GM19438 (cell line): ENCODE data around the gene RPS15.

ENCODE experiments used
- ATAC-seq: cut with Tn5 transposase; IDR thresholded peaks from one replicate; pipeline ENCODE4 v1.9.1; 2021; ENCODE audit warnings: low read depth; ENCODE audit not compliant: unreplicated experiment

Gene RPS15

DNA sequence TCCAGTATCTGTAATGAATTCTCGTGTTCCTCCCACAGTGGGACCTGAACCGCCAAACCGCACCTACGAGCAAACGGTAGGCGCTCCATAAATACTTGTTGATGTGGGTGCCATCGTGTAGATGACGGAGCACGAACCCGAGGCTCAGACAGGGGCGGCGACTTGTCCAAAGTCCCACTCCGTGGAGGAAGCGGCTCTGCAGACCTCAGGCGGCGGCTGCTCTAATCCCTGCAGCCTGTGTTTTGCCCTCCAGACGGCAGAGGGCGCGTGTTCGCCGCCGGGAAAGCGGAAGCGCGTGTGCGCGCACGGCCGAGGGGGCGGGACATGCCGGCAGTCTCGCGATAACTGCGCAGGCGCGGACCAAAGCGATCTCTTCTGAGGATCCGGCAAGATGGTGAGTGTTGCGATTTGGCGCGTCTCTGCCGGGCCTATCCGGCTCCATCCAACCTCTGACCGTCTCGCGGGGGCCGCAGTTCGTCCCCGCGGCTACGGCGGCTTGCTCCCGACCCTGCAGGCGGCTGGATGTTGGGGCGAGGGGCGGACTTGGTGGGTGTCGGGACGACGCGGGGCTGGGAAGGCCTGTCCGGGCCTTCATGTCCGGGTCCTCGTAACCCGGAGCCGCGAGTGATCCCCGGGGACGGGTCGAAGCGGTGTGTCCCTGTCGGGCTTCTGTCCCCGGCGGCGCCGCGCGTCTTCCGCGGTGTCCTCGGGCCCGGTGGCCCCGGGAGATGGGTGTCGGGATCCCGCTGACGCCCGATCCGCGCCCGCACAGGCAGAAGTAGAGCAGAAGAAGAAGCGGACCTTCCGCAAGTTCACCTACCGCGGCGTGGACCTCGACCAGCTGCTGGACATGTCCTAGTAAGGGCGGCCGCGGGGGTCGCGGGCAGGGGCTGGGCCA, at the start of gene RPS15:
Gene RPS15 (plus strand): TSS at position 362 of the 898 bp plus-strand sequence. CDS start 30 bp downstream, at position 392.
- no peak for ATAC-seq

DNA sequence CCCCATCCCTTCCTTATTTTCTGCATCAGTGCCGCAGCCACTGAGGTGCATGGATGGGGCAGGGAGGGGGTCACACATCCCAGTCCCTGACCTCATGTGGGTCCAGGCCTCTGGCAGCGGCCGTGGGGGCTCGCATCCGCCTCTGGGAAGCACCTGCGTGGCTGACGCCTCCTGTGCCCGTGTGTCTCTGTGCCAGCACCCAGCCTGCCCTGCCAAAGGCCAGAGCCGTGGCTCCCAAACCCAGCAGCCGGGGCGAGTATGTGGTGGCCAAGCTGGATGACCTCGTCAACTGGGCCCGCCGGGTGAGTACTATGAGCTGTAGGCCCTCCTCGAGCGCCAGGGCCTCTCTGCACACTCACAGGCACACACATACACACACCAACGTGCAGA, 49.6 kb upstream of the RPS15 start:
- no peak for ATAC-seq

DNA sequence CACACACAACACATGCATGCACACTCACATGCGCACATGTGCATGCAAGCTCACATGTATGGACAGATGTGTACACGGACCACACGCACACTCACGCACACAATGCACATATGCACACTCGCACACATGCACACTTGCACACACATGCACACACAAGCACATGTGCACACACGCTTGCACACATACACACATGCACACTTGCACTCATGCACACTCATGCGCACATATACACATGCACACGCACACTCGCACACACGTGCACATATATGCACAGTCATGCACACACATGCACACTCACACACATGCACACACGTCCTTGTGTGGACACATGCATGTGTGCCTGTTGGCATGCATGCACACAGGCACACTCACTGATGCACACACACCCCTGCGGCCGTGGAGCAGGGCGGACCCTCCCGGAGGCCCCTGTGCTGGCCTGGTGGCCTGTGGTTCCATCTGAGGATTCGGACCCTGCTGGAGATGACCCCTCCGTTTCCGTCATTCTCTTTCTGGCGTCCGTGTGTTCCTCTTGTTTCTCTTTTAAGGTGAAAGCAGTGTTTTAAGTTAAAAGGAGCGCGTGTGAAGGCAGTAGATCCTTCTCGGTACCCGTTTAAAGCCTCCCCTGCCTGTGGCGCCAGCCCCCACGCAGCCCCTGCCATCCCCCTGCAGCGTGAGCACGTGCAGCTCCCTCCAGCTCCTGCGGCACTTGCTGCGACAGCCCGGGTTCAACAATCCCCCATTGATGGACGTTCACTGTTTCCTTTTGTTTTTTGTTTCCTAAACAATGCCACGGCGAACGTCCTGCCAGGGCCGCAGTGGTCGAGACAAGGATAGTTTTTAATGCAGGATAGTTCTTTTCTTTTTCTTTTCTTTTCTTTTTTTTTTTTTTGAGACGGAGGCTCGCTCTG, 48.9 kb upstream of the RPS15 start:
- ATAC-seq, result no peak

DNA sequence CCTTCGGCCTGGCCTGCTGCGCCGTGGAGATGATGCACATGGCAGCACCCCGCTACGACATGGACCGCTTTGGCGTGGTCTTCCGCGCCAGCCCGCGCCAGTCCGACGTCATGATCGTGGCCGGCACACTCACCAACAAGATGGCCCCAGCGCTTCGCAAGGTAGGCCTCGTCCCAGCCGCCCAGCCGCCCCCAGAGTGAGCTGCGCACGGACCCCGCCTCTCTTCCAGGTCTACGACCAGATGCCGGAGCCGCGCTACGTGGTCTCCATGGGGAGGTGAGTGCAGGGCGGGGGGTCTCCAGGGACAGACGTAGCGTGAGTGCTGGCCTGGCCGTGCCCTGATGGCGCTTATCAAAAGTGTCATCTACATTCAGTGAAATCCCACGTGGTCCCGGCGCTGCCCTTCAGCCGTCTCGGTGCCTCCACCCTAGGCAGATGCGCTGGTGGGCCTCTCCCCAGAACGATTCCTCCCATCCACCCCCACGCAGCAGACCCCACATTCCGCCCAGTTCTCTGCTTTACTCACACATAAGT, 47.2 kb upstream of the RPS15 start:
- ATAC-seq, result no peak

DNA sequence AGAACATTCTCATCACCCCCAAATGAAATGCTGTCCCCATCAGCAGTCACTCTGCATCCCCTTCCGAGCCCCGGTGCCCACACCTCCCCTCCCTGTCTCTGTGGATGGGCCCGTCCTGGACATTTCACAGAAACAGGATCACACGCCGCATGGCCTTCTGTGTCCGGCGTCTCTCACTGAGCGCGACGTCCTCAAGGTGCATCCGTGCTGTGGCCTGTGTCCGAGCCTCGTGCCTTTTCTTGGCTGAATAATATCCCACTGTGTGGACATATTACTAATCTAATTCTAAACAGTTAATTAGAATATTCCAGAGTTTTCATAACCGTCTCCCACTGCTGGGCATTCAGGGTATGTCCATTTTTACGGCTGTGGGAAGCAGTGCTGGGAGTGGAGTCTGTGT, 45.8 kb upstream of the RPS15 start:
- no peak for ATAC-seq

DNA sequence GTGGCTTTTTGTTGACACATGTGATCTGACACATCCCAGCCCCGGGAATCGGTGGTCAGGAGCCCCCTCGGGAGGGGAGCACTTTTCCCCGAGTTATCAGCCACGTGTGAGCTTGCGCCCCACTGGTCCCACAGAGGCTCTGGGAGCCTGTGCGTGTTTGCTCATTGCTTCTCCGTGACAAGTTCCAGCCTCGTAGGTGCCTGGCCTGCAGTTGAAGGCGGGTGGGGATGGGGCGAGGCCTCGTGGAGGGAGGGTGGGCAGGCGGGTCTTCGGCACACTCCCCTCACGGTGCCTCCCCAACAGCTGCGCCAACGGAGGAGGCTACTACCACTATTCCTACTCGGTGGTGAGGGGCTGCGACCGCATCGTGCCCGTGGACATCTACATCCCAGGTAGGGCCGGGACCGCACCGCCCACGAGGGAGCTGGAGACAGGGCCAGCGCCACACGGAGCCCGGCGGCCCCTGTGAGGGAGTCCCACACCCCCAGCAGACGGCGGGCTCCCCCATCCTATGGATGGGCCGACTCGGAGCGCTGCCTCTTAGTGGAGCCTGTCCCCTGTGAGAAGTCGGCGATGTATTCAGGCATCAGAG, 45.2 kb upstream of the RPS15 start:
- no peak for ATAC-seq

DNA sequence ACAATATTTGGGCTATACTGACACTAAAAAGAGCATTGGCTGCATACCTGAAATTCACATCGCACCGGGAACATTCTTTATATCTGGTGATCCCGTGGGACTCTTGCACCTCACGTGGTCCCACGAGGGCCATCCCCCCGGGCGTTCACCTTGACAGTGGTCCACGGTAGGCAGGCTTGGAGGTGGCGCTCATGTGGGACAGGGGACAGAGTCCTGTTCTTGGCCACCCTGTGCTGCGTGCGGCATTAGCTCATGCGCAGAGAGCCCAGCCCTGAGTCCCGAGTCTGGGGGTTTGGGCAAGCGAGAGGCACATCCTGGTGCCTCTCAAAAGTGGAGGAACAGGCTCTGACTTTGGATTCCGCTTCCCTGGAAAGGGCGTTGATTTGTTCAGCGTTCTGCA, 44.4 kb upstream of the RPS15 start:
- no peak for ATAC-seq

DNA sequence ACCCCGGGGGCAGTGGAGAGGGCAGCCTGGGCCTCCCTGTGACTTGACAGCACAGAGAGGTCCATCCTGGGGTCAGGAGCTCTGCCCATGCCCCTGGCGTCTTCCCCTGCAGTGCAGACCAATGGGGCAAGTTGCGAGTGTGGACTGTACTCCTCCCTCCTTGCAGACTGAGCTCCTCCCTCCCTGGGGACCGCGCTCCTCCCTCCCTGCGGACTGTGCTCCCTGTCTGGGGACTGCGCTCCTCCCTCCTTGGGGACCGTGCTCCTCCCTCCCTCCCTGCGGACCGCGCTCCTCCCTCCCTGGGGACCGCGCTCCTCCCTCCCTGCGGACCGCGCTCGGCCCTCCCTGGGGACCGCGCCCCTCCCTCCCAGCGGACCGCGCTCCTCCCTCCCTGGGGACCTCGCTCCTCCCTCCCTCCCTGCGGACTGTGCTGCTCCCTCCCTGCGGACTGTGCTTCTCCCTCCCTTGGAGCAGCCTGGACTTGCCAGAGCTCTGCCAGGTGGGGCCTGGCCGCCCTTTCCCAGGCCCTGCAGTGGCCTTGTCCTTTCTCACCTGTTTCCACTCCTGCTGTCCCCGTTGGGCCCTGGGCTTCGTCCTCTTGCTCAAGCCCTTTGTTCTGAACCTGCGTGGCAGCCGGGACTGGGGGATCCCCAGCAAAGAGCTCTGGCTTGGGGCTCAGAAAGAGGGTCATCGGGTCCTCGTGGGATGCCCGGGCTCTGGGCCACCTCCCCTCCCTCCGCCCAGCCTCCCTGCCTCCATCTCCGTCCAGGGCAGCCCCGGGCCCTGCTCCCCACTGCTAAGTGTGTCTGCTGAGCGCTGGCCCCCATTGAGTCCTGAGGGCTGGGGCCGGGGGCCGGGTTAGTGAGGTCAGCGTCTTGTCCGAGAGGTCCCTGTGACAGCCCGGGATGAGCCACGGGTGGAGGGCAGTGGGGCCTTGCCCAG, 43.7 kb upstream of the RPS15 start:
- ATAC-seq, result no peak

DNA sequence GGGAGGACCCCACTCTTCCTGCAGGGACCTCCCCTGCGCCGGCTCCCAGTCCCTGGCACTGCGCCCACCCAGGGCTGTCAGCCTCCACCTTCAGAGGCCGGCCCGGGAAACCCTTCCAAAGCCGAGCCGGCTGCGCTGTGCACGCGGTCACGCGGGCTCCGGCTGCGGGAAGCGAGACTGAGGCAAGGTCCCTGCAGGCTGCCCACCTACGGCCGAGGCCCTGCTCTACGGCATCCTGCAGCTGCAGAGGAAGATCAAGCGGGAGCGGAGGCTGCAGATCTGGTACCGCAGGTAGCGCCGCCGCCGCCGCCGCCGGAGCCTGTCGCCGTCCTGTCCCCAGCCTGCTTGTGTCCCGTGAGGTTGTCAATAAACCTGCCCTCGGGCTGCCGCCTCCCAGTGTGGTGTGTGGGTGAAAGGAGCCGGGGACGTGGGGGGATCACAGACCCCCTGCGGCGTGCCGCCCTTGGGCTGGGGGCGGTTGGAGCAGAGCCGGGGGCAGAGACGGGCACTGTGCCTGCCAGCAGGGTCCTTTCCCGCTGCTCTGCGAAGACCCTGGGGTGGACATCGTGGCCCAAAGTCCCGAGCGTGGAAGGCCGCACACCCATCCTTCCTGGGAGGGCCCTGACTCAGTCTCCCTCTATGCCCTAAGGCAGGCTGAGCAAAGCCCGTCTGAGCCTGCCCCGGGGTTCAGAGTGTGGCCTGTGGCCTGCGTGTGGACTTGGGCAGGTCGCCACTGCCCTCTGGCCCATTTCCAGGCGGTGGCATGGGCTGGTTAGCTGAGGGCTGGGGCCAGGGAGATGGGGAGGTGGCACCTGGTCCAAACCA, 42.8 kb upstream of the RPS15 start:
- ATAC-seq, result no peak

DNA sequence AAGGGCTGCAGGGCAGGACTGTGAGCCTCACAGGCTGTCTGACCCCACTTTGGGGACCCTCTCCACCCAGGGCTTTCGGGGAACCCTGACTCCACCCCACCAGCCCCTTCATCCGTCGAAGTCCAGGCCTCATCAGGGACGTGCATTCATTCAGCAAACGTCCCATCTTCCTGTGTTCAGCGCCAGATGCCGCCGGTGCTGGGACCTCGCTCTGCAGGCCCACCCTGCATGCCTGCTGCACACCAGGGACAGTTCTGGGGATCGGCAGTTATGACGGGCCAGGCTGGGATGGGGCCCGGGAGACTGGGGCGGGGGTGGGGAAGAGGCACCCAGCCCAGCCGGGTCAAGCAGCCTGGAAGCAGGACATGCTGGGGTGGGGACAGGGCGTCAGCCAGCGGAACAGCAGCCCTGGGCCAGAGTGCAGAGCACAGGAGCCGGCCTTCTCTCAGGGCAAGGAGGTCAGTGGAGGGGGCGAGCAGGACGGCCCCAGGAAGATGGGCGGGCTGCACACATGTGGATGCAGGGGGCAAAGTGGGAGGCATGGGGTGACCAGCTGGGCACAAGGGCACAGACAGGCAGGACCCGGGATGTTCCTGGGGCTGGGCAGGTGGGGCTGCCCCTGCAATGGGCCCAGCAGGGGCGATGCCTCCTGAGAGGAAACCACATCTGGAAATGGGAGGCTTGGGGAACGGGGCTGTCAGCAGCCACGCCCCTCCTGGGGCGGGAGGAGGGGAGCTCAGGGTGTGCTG, 42.0 kb upstream of the RPS15 start:
- ATAC-seq, result no peak

DNA sequence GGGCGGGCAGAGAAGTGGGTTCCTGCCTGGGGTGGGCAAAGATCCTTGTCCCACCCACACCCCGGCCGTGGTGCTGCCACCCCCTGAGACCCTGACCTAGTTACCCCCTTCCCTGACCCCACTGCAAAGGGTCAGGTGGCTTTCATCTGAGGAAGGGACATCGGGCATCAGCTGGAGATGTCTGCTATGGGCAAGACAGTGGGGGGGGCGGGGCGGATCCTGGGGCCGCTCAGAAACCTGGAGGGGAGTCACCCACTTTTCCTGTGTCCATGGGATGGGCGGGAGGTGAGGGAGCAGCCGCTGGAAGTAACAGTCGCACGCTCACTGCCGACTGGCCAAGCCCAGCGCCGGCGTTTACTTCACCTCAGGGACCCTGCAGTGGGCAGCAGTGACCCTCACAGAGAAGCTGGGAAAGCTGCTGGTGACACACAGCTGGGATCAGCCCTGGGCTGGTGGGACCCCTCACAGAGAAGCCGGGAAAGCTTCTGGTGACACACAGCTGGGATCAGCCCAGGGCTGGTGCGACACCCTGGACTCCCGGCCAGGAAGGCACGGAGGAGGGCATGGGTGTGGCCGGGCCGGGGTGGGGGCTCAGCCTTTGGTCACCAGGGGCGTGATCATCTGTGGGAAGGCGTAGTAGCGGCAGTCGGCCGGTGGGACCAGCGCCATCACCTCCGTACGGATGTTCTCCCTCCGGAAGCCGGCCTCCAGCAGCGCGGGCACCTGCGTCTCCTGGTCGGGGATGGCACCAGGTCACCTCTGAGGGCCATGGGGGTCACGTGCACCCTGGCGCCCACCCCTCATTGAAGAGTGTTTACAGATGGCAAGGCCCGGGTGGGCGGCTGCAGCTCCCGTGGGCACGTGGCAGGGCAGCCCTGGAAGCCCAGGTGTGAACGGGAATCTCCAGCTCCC, 41.2 kb upstream of the RPS15 start:
- ATAC-seq, result no peak

DNA sequence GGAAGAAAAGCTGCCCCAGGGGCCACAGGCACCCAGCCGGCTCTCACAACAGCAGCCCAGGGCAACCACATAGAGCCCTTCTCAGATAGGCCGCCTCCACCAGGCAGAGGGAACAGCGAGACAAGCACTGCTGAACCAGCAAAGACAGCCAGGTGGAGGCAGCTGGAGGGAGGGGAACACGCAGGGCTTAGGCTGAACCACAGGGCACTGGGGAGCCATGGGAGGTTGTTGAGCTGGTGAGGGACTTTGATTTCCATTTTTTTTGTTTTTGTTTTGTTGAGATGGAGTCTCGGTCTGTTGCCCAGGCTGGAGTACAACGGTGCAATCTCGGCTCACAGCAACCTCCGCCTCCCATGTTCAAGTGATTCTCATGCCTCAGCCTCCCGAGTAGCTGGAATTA, 40.4 kb upstream of the RPS15 start:
- no peak for ATAC-seq

DNA sequence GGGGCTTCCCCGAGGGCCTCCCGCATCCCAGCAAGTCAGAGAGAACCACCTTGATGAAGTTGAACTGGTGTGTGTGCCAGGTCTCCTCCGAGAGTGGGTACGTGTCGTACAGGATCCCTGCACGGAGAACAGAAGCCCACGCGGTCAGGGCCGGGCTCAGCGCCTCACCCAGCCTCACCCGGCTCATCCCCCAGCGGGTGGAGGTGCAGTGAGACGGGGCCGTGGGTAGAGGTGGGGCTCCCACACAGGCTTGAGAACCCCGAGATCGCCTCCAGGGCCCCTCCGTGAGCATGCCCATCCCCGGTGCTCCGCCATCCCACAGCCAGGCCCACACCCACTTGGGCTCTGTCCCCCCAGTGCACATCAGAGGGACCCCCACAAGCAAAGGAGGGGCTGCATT, 39.1 kb upstream of the RPS15 start:
- ATAC-seq, result no peak

DNA sequence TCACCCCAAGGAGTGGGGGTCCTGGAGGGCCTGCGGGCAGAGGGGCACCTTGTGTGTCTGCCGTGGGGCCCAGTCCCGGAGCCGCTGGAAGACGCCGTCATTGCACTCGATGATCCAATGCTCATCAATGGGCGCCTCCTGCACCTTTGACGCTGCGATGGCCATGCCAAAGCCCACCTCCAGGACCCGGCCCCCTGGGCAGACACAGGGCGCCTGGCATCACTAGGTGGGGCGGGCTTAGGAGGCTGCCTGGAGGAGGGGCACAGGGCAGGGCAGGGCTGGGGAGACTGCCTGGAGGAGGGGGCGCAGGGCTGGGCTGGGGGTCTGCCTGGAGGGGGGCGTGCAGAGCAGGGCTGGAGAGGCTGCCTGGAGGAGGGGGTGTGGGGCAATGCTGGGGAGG, 38.5 kb upstream of the RPS15 start:
- no peak for ATAC-seq

DNA sequence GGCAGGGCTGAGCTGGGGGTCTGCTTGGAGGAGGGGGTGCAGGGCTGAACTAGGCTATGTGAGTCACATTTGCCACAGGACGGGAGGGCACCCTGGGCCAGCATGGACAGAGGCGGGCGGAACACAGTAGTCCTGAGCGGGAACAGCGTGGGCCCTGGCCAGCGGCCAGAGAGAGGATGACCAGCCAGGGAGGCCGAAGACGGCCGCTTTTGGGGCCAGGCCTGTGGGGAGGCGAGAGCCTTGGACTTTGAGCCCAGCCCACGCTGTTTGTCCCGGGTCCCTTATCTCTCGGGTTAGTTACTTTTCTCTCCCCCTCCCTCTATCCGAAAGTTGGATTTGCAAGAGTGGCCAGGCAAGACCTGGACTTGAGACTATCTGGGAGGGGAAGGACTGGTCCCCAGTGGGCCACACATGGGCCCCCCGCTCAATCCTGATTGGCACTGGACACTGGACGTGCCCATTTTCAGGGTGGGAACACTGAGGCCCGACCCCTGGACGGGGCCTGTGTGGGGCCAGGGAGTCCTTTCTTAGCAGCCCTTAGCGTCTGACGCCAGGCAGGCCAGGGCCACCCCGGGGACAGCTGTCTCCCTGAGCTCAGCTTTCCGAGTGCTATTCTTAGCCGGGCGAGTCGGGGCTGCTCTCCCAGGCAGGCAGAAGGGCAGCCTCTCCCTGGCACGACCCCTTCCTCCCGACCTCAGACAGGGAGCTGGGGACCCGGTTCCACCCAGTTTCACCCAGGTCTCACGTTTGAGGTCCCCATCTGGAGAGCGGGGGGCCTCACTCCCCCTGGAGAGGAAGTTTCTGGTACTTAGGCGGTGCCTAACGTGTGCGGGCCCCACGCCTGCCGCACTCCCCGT, 37.7 kb upstream of the RPS15 start:
- no peak for ATAC-seq

DNA sequence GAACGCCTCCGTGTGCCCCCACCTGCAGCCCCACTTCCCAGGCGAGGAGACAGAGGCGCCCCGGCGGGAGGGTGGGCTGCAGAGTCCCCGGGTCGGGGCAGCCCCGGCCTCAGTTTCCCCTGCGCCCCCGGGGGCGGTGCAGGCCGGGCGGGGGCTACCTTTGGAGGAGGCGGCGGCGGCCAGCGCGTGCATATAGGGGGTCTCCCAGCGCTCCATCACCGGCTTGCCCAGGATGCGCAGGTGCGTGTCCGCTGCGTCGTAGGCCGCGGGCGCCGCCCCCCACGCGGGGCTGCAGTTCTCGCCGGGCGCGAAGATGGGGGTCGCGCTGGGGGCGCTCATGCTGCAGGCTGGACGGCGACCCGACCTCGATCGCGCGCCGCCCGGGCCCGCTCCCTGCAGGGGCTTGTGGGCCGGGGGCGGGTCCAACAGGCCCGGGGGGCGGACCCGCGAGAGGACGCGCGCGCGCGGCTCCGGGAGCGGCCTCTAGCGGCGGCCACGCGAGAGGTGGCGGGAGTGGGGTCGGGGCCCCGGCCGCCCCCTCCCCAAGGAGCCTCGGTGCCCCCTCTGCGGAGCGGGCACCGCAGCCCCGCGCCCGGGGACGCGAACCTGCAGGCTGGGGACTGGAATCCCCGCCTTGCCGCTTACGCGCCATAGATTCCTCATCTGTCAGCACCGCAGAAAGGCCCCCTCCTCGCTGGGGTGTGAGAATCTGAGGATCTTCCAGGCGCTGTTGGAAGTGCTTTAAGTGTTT, 36.9 kb upstream of the RPS15 start, which contains the start of gene GAMT:
Gene GAMT (minus strand): TSS at position 405 of the 751 bp plus-strand sequence. CDS start 66 bp downstream, at position 339.
- ATAC-seq, result no peak
